NCI-H2196 (cell line): ENCODE measurements around the gene MCTP1.

ENCODE experiments used
- DNase-seq: peaks from one replicate; lab custom pipeline; 2025; ENCODE audit not compliant: unreplicated experiment; lab: John Stamatoyannopoulos, UW

Gene MCTP1

GRCh38 chr5:95078868-95079267, 206.0 kb downstream of the MCTP1 start:
- no peak for DNase-seq

- DNase-seq: no peak
These were observed 208.3 kb downstream of the MCTP1 start for GRCh38 chr5:95076395-95077185.

- no peak for DNase-seq
These were observed 209.8 kb downstream of the MCTP1 start for GRCh38 chr5:95075111-95075510.

GRCh38 chr5:95072281-95072680, 212.6 kb downstream of the MCTP1 start:
- no peak for DNase-seq

GRCh38 chr5:95070866-95071265, 214.0 kb downstream of the MCTP1 start:
- DNase-seq: no peak

GRCh38 chr5:95070453-95070852, 214.4 kb downstream of the MCTP1 start:
- no peak for DNase-seq

- DNase-seq: no peak
These were observed 214.9 kb downstream of the MCTP1 start for GRCh38 chr5:95069948-95070347.

GRCh38 chr5:95069021-95069420, 215.9 kb downstream of the MCTP1 start:
- no peak for DNase-seq

GRCh38 chr5:95068289-95068910, 216.5 kb downstream of the MCTP1 start:
- no peak for DNase-seq

- no peak for DNase-seq
These were observed 218.8 kb downstream of the MCTP1 start for GRCh38 chr5:95066048-95066447.

- DNase-seq: no peak
These were observed 221.4 kb downstream of the MCTP1 start for GRCh38 chr5:95063492-95063891.

GRCh38 chr5:95060098-95060497, 224.8 kb downstream of the MCTP1 start:
- no peak for DNase-seq

GRCh38 chr5:95059636-95060035, 225.3 kb downstream of the MCTP1 start:
- no peak for DNase-seq

GRCh38 chr5:95057615-95058014, 227.3 kb downstream of the MCTP1 start:
- DNase-seq: no peak

GRCh38 chr5:95053253-95053652, 231.6 kb downstream of the MCTP1 start:
- no peak for DNase-seq

- DNase-seq: no peak
These were observed 234.2 kb downstream of the MCTP1 start for GRCh38 chr5:95050708-95051107.

- no peak for DNase-seq
These were observed 236.3 kb downstream of the MCTP1 start for GRCh38 chr5:95048628-95049027.

- no peak for DNase-seq
These were observed 239.5 kb downstream of the MCTP1 start for GRCh38 chr5:95045181-95045965.

- no peak for DNase-seq
These were observed 240.8 kb downstream of the MCTP1 start for GRCh38 chr5:95044096-95044495.

GRCh38 chr5:95043648-95044047, 241.2 kb downstream of the MCTP1 start:
- DNase-seq: no peak

GRCh38 chr5:95043234-95043633, 241.7 kb downstream of the MCTP1 start:
- DNase-seq: no peak

GRCh38 chr5:95042037-95042436, 242.9 kb downstream of the MCTP1 start:
- peak; percentile 6 for DNase-seq
